Measurements from ENCODE around the gene GAPT.

DNA sequence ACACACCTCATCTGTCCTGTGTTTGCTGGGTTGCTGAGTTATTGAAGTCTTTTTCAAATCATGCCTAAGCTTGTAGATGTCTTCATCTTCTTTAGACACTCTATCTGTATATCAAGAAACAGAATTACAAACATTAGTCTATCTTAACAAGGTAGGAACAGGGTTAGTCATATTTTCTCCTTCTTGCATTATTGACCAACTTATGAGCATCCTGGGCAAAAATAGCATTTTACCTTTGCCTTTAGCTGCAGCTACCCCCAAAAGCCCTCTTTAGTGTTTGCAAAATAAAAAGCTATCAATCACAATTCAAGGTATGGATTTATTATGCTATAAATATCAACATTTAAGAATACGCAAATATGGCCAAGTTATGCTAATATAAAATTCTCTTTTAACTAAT lies 34.7 kb upstream of the GAPT start:
- TF ChIP-seq ARNTL (CRISPR knock-in tag; IDR thresholded peaks at IDR 0.05; ENCODE audit: borderline replicate concordance, low read depth), result no peak
- no peak; the same call in 1 of the 2 replicates for TF ChIP-seq RARB (CRISPR knock-in tag; IDR thresholded peaks at IDR 0.05)
- TF ChIP-seq ZNF70 (CRISPR knock-in tag; IDR thresholded peaks at IDR 0.05), result no peak
- no peak for TF ChIP-seq OSR1 (CRISPR knock-in tag; IDR thresholded peaks at IDR 0.05)
- TF ChIP-seq, protein P1, sequence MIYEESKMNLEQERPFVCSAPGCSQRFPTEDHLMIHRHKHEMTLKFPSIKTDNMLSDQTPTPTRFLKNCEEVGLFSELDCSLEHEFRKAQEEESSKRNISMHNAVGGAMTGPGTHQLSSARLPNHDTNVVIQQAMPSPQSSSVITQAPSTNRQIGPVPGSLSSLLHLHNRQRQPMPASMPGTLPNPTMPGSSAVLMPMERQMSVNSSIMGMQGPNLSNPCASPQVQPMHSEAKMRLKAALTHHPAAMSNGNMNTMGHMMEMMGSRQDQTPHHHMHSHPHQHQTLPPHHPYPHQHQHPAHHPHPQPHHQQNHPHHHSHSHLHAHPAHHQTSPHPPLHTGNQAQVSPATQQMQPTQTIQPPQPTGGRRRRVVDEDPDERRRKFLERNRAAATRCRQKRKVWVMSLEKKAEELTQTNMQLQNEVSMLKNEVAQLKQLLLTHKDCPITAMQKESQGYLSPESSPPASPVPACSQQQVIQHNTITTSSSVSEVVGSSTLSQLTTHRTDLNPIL (CRISPR knock-in tag; IDR thresholded peaks at IDR 0.05; ENCODE audit: low read depth), result 0 out of 2 replicates have a peak, but pooled peaks have one; percentile 14
- no peak for TF ChIP-seq ZFP30 (CRISPR knock-in tag; IDR thresholded peaks at IDR 0.05)
- TF ChIP-seq, protein P2, sequence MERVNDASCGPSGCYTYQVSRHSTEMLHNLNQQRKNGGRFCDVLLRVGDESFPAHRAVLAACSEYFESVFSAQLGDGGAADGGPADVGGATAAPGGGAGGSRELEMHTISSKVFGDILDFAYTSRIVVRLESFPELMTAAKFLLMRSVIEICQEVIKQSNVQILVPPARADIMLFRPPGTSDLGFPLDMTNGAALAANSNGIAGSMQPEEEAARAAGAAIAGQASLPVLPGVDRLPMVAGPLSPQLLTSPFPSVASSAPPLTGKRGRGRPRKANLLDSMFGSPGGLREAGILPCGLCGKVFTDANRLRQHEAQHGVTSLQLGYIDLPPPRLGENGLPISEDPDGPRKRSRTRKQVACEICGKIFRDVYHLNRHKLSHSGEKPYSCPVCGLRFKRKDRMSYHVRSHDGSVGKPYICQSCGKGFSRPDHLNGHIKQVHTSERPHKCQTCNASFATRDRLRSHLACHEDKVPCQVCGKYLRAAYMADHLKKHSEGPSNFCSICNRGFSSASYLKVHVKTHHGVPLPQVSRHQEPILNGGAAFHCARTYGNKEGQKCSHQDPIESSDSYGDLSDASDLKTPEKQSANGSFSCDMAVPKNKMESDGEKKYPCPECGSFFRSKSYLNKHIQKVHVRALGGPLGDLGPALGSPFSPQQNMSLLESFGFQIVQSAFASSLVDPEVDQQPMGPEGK (CRISPR knock-in tag; IDR thresholded peaks at IDR 0.05; ENCODE audit: borderline replicate concordance), result peak; percentile 38; the same call in 1 of the 2 replicates
- TF ChIP-seq ZNF565 (CRISPR knock-in tag; conservative IDR thresholded peaks at IDR 0.05; ENCODE audit: low read depth), result no peak
- TF ChIP-seq ZFP3 (CRISPR knock-in tag; IDR thresholded peaks at IDR 0.05), result no peak
- TF ChIP-seq PPARA (CRISPR knock-in tag; IDR thresholded peaks at IDR 0.05; ENCODE audit: borderline replicate concordance), result no peak
- TF ChIP-seq, protein P3, sequence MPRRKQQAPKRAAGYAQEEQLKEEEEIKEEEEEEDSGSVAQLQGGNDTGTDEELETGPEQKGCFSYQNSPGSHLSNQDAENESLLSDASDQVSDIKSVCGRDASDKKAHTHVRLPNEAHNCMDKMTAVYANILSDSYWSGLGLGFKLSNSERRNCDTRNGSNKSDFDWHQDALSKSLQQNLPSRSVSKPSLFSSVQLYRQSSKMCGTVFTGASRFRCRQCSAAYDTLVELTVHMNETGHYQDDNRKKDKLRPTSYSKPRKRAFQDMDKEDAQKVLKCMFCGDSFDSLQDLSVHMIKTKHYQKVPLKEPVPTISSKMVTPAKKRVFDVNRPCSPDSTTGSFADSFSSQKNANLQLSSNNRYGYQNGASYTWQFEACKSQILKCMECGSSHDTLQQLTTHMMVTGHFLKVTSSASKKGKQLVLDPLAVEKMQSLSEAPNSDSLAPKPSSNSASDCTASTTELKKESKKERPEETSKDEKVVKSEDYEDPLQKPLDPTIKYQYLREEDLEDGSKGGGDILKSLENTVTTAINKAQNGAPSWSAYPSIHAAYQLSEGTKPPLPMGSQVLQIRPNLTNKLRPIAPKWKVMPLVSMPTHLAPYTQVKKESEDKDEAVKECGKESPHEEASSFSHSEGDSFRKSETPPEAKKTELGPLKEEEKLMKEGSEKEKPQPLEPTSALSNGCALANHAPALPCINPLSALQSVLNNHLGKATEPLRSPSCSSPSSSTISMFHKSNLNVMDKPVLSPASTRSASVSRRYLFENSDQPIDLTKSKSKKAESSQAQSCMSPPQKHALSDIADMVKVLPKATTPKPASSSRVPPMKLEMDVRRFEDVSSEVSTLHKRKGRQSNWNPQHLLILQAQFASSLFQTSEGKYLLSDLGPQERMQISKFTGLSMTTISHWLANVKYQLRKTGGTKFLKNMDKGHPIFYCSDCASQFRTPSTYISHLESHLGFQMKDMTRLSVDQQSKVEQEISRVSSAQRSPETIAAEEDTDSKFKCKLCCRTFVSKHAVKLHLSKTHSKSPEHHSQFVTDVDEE (CRISPR knock-in tag; IDR thresholded peaks at IDR 0.05), result no peak
- no peak for TF ChIP-seq SNAI2 (CRISPR knock-in tag; IDR thresholded peaks at IDR 0.05)
- TF ChIP-seq CSDC2 (CRISPR knock-in tag; IDR thresholded peaks at IDR 0.05), result no peak
